Panc1 (cell line): Measurements from ENCODE around the gene CIBAR2.
"Not testable (repeated sequence)": the region's sequence is repeated elsewhere in the genome, so short reads cannot be mapped to it uniquely, and the experiment has no call there.

Experiments
- POLR2AphosphoS5 ChIP-seq: IDR thresholded peaks from 2 replicates; pipeline ENCODE4 v1.6.1; 2012; ENCODE audit warnings: mild to moderate bottlenecking, low read depth, low read length, moderate library complexity
- SIN3A ChIP-seq: IDR thresholded peaks from 2 replicates; pipeline ENCODE4 v1.6.1; 2012; ENCODE audit warnings: low read depth, mild to moderate bottlenecking, low read length, moderate library complexity, borderline replicate concordance; ENCODE audit not compliant: insufficient read depth
- TF ChIP-seq, protein P1 (sequence below): fragments of 450-650 bp; IDR thresholded peaks from 2 replicates; pipeline ENCODE4 v1.5.1; 2017; ENCODE audit warnings: mild to moderate bottlenecking
- TF ChIP-seq, protein P2 (sequence below), 2 experiments: IDR thresholded peaks; 2 replicates each; pipeline ENCODE4 v1.6.1; 2011 to 2012; ENCODE audit warnings: low read depth in 2 of 2, control low read depth in 1 of 2, low read length in 1 of 2, mild to moderate bottlenecking in 1 of 2, moderate library complexity in 1 of 2; ENCODE audit not compliant: insufficient read depth in 1 of 2

GRCh38 chr16:85123441-85123840, 11.2 kb upstream of the CIBAR2 start:
- TF ChIP-seq, protein P1, sequence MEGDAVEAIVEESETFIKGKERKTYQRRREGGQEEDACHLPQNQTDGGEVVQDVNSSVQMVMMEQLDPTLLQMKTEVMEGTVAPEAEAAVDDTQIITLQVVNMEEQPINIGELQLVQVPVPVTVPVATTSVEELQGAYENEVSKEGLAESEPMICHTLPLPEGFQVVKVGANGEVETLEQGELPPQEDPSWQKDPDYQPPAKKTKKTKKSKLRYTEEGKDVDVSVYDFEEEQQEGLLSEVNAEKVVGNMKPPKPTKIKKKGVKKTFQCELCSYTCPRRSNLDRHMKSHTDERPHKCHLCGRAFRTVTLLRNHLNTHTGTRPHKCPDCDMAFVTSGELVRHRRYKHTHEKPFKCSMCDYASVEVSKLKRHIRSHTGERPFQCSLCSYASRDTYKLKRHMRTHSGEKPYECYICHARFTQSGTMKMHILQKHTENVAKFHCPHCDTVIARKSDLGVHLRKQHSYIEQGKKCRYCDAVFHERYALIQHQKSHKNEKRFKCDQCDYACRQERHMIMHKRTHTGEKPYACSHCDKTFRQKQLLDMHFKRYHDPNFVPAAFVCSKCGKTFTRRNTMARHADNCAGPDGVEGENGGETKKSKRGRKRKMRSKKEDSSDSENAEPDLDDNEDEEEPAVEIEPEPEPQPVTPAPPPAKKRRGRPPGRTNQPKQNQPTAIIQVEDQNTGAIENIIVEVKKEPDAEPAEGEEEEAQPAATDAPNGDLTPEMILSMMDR: not testable (repeated sequence)
- TF ChIP-seq, protein P2, sequence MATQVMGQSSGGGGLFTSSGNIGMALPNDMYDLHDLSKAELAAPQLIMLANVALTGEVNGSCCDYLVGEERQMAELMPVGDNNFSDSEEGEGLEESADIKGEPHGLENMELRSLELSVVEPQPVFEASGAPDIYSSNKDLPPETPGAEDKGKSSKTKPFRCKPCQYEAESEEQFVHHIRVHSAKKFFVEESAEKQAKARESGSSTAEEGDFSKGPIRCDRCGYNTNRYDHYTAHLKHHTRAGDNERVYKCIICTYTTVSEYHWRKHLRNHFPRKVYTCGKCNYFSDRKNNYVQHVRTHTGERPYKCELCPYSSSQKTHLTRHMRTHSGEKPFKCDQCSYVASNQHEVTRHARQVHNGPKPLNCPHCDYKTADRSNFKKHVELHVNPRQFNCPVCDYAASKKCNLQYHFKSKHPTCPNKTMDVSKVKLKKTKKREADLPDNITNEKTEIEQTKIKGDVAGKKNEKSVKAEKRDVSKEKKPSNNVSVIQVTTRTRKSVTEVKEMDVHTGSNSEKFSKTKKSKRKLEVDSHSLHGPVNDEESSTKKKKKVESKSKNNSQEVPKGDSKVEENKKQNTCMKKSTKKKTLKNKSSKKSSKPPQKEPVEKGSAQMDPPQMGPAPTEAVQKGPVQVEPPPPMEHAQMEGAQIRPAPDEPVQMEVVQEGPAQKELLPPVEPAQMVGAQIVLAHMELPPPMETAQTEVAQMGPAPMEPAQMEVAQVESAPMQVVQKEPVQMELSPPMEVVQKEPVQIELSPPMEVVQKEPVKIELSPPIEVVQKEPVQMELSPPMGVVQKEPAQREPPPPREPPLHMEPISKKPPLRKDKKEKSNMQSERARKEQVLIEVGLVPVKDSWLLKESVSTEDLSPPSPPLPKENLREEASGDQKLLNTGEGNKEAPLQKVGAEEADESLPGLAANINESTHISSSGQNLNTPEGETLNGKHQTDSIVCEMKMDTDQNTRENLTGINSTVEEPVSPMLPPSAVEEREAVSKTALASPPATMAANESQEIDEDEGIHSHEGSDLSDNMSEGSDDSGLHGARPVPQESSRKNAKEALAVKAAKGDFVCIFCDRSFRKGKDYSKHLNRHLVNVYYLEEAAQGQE (IDR thresholded peaks at IDR 0.05; ENCODE audit: insufficient read depth in 1 of 2, low read depth in 2 of 2, low read length in 1 of 2): not testable (repeated sequence)
- TF ChIP-seq POLR2AphosphoS5, SIN3A: not testable (repeated sequence)
